H54 (cell line): ENCODE results near the gene HOXA4.

Source experiments
- DNase-seq: peaks from one replicate; pipeline ENCODE4 v3.0.0; 2011; ENCODE audit warnings: low spot score, mixed read lengths; ENCODE audit not compliant: insufficient read length
- FAIRE-seq: peaks from 3 replicates; lab custom pipeline; 2011; peaks lifted over from hg19 to GRCh38; lab: Jason Lieb, UNC
- POLR2A ChIP-seq: IDR thresholded peaks from 2 replicates; pipeline ENCODE4 v1.6.1; 2011; ENCODE audit warnings: low read depth, mild to moderate bottlenecking, low read length

The HOXA4 gene

DNA sequence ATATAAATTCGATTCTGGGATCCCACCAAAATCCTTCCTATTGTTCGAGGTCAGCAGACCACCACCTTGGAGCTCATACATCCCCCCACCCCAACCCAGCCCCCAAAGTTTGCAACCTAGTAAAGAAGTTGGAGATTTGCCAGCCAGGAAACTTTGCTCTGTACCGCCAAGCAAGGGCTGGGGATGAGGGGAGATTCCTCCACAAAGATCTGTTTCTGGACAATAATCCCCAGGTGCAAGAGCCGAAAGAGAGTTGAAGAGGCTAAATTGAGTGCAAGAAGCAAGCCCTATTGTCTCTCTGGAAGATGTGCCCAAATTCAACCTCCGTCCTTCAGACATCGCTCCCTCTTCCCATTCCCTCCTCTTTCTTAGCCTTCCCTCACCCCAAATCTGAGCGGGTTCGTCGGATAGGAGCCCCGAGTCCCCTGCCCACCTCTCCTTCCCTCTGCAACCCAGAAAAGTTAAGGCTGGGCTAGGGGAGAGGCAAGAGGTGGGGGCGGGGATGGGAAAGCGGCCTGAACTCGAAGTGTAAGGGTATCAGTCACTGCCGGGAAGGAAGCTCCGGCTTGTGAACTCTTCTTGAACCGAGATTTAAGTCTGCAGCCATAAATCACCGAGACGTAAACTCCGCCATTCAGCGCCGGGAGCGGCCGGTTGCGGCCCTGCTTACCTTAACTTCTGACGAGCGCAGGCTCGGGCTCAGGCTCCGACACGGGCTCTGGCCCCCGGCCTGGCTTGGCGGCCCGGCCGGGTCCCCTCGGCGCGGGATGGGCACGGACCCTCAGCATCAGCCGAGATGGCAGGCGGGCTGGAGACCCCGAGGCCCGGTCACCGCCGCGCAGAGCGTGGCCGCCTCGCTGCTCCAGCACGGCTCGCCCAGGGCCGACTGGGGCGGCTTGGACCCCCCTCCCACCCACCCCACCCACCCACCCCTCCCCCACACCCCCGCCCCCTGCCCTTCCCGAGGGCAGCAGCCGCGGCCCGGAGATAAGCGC, 17.3 kb downstream of the HOXA4 start:
- DNase-seq (peak; percentile 90), FAIRE-seq (no peak)
- TF ChIP-seq POLR2A, result peak; percentile 46; the same call in 1 of the 2 replicates

- no peak for TF ChIP-seq POLR2A
- no peak for DNase-seq
- no peak for FAIRE-seq
These were observed 18.2 kb downstream of the HOXA4 start for GRCh38 chr7:27112361-27112760.

GRCh38 chr7:27111751-27112277, 18.7 kb downstream of the HOXA4 start:
- FAIRE-seq, result no peak
- no peak for TF ChIP-seq POLR2A
- no peak for DNase-seq

GRCh38 chr7:27111042-27111750, 19.4 kb downstream of the HOXA4 start:
- FAIRE-seq (peak; percentile 66), DNase-seq (no peak)

GRCh38 chr7:27110186-27111031, 20.1 kb downstream of the HOXA4 start:
- DNase-seq, result peak; percentile 91
- no peak for FAIRE-seq
- peak; percentile 16; the same call in 1 of the 2 replicates for TF ChIP-seq POLR2A

More at GRCh38 chr7:27111042-27111750, 19.4 kb downstream of the HOXA4 start:
- no peak for TF ChIP-seq POLR2A

DNA sequence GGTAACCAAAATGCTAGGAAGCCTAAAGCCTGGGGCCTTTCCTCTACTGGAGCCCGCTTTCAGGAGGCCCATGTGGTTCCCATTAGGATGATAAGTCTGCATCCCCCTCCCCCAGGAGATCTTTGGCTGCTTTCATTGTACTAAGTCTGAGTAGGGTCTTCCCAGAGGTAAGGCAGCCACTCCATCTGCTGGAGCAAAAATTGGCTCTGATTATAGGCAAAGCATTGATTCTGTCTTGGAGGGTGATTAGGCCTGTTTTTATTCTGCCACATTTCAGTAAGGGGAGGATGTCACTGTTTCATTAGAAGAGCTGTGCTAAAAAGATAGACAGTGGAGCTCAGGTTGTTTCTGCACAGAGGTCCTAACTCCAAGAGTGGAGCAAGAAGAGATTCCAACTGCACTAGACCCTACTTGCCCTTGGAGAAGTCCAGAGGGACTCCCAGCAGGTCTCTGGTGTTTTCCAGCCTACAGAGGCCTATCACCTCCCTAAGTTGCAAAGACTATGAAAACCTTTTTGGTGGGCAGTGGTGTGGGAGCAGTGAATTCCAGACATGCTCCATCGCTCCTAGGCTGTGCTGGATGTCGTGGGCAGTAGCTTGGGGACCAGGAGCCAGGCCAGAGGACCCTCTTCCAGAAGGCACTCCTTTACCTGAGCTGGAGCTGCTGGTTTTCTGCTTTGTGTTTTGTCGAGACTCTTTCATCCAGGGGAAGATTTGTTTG, 20.9 kb downstream of the HOXA4 start:
- TF ChIP-seq POLR2A, result no peak
- no peak for DNase-seq
- FAIRE-seq, result no peak

DNA sequence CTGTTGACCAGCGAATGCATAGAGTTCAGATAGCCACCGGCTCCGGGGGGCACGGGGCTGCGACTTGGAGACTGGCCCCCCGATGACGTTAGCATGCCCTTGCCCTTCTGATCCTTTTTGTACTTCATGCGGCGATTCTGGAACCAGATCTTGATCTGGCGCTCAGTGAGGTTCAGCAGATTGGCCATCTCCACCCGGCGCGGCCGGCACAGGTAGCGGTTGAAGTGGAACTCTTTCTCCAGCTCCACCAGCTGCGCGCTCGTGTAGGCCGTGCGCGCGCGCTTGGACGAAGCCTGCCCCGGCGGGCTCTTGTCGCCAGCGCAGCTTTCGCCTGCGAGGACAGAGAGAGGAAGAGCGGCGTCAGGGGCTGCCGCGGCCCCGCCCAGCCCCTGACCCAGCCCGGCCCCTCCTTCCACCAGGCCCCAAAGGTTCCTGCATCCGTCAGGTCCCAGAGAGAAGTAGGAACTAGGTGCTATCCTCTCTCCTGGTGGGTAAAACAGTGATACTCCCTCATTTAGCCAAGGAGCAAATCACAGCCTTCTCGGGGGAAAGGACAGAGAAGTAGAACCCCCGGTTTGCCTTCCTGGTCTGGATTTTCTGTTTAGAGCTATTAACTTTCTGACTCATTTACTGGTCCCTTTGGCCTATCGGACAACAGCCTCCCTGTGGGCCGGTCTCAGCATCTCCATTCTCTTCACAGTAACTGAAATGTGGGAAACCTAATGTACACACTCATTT, 22.0 kb downstream of the HOXA4 start:
- FAIRE-seq (no peak), DNase-seq (no peak)
- no peak for TF ChIP-seq POLR2A

GRCh38 chr7:27107391-27108381, 22.9 kb downstream of the HOXA4 start:
- FAIRE-seq (no peak), DNase-seq (no peak)
- no peak for TF ChIP-seq POLR2A

GRCh38 chr7:27106901-27107240, 23.7 kb downstream of the HOXA4 start:
- FAIRE-seq (no peak), DNase-seq (no peak)
- no peak for TF ChIP-seq POLR2A

DNA sequence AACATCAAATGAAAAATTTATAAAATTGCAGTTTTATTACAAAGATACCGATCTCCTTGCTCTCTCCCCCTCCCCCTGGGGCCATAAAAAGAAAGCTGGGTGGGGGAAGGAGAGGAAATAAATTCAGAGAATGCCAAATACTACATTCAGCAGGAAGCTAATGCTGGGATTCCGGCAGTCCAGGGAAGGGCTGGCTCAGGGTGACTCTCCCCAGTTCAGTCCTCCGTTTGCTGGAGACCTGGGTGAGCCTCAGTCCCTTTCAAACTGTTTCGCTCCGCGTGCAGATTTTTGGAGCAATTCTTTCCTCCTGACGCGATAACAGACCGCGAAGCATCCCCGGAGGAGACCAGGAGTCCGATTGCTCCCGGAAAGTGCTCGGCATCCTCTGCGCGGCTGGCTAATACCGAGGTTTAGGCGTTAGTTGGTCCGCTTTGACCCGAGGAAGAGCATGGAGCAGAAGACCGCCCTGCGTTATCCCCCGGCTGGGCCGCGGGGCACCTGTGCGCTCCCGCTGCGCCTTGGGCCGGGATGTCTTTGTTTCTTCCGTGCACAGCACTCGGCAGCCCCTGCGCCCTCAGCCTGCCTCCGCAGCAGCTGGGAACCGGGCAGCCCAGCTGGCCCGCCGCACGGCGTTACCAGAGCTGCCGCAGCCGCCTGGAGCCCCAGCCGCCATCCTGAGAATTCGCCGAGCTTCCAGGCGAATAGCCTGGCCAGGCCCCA, 24.2 kb downstream of the HOXA4 start:
- TF ChIP-seq POLR2A, result no peak
- FAIRE-seq (no peak), DNase-seq (no peak)
